Parathyroid adenoma (tissue), 2 donors: ENCODE results near the gene ITIH3.

Experiments
- H2AFZ ChIP-seq: fragments of 300-600 bp; sonication (generic); one replicate; pipeline ENCODE4 v1.7.0; 2017; ENCODE audit warnings: antibody characterized with exemption, mild to moderate bottlenecking
- H3K27ac ChIP-seq: fragments of 300-600 bp; sonication (generic); one replicate; pipeline ENCODE4 v1.7.0; 2017
- H3K27me3 ChIP-seq: fragments of 300-600 bp; sonication (generic); one replicate; pipeline ENCODE4 v1.7.0; 2017; ENCODE audit warnings: low read length; ENCODE audit not compliant: control insufficient read depth, insufficient read depth
- H3K36me3 ChIP-seq: fragments of 300-600 bp; sonication (generic); one replicate; pipeline ENCODE4 v1.7.0; 2017; ENCODE audit warnings: low read length; ENCODE audit not compliant: control insufficient read depth, insufficient read depth
- H3K4me1 ChIP-seq: fragments of 300-600 bp; sonication (generic); one replicate; pipeline ENCODE4 v1.7.0; 2017; ENCODE audit warnings: control low read depth
- H3K4me2 ChIP-seq: fragments of 300-600 bp; sonication (generic); one replicate; pipeline ENCODE4 v1.7.0; 2017; ENCODE audit warnings: low read length
- H3K4me3 ChIP-seq: fragments of 300-600 bp; sonication (generic); one replicate; pipeline ENCODE4 v1.7.0; 2017; ENCODE audit warnings: low read depth, low read length
- H3K79me2 ChIP-seq: fragments of 300-600 bp; sonication (generic); one replicate; pipeline ENCODE4 v1.7.0; 2017; ENCODE audit warnings: control low read depth
- H3K9ac ChIP-seq: fragments of 300-600 bp; sonication (generic); one replicate; pipeline ENCODE4 v1.7.0; 2017; ENCODE audit warnings: mild to moderate bottlenecking
- H3K9me3 ChIP-seq: fragments of 300-600 bp; sonication (generic); one replicate; pipeline ENCODE4 v1.7.0; 2017; ENCODE audit warnings: low read length; ENCODE audit not compliant: control insufficient read depth
- TF ChIP-seq, protein P1 (sequence below): fragments of 300-600 bp; sonication (generic); IDR thresholded peaks from one replicate; pipeline ENCODE4 v1.7.0; 2017; ENCODE audit warnings: antibody characterized with exemption, mild to moderate bottlenecking
- donor health status: primary hyperparathyroidism.

Gene ITIH3

DNA sequence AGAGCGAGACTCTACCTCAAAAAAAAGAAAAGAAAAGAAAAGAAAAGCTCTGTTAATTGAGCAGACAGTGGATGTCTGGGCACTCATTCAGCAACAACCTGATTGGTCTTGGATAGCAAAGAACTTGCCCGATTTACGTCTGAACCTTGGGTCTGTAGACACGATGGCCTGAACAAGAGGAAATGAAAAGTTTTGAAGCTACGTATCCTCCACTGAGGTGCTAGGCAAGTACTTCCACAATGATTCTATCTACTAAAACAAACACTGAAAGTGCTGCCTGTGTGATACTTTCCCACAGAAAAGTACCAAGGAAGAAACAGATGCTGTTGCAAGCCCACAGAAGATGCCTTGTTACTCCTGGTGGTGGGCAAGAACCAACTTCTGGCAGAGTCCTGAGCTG is 62.1 kb downstream of the ITIH3 start:
- TF ChIP-seq, protein P1, sequence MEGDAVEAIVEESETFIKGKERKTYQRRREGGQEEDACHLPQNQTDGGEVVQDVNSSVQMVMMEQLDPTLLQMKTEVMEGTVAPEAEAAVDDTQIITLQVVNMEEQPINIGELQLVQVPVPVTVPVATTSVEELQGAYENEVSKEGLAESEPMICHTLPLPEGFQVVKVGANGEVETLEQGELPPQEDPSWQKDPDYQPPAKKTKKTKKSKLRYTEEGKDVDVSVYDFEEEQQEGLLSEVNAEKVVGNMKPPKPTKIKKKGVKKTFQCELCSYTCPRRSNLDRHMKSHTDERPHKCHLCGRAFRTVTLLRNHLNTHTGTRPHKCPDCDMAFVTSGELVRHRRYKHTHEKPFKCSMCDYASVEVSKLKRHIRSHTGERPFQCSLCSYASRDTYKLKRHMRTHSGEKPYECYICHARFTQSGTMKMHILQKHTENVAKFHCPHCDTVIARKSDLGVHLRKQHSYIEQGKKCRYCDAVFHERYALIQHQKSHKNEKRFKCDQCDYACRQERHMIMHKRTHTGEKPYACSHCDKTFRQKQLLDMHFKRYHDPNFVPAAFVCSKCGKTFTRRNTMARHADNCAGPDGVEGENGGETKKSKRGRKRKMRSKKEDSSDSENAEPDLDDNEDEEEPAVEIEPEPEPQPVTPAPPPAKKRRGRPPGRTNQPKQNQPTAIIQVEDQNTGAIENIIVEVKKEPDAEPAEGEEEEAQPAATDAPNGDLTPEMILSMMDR = no peak
- no peaks in the 10 kb centered on the region for H3K36me3 ChIP-seq
- no peak overlapping the region for H2AFZ ChIP-seq

DNA sequence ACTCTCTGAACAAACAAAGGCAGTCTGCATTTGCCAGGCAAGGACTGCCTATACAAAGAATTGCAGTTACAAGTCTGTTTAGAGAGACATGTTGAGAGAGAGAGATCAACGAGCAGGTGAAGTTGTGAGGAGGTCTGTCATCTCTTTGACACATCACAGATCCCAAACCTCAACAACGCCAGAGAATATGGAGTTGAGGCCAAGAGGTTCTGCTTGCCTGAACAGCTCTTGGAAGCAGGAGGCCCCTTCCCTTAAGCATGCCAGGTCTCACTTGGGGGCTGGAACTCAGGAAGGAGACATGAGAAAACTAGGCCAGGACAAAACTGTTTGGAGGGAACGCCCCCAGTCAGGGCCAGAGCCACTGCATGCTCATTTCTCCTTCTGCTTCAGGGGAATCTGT is 62.5 kb downstream of the ITIH3 start:
- H3K79me2 ChIP-seq = no peaks in the 10 kb centered on the region
- H3K27ac ChIP-seq = no peak overlapping the region

More for the DNA sequence above, 62.1 kb downstream of the ITIH3 start:
- no peak overlapping the region for H3K9ac ChIP-seq
- no peaks in the 10 kb centered on the region for H3K27me3 ChIP-seq
- H3K27ac ChIP-seq = no peak overlapping the region
- H3K79me2 ChIP-seq = no peaks in the 10 kb centered on the region
- no peak overlapping the region for H3K4me2 ChIP-seq
- no peaks in the 10 kb centered on the region for H3K9me3 ChIP-seq
- no peaks in the 10 kb centered on the region for H3K4me1 ChIP-seq
- H3K4me3 ChIP-seq = no peak overlapping the region

DNA sequence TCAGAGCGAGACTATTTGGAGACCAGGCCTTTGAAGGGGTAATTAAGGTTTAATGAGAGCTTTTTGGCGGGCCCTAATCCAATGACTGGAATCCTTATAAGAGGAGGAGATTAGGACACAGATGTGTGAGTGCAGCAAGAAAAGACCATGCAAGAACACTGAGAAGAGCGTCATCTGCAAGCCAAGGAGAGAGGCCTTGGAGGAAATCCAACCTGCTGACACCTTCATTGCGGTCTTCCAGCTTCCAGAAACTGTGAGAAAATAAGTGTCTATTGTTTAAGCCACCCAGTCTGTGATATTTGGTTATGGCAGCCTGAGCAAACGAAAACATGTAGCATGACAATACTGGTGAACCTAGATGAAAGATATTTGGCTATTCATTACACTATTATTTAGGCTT is 63.3 kb downstream of the ITIH3 start:
- TF ChIP-seq, protein P1 = no peak
- H3K27me3 ChIP-seq = no peaks in the 10 kb centered on the region

More for the DNA sequence above, 62.5 kb downstream of the ITIH3 start:
- no peaks in the 10 kb centered on the region for H3K36me3 ChIP-seq
- H3K4me2 ChIP-seq = no peak overlapping the region
- H3K4me1 ChIP-seq = no peaks in the 10 kb centered on the region
- no peaks in the 10 kb centered on the region for H3K27me3 ChIP-seq
- TF ChIP-seq, protein P1 = no peak
- no peak overlapping the region for H3K9ac ChIP-seq
- no peaks in the 10 kb centered on the region for H3K9me3 ChIP-seq
- H3K4me3 ChIP-seq = no peak overlapping the region
- no peak overlapping the region for H2AFZ ChIP-seq

More for the DNA sequence above, 63.3 kb downstream of the ITIH3 start:
- no peaks in the 10 kb centered on the region for H3K9me3 ChIP-seq
- no peaks in the 10 kb centered on the region for H3K79me2 ChIP-seq
- no peak overlapping the region for H3K27ac ChIP-seq
- H2AFZ ChIP-seq = no peak overlapping the region
- H3K36me3 ChIP-seq = no peaks in the 10 kb centered on the region
- H3K4me3 ChIP-seq = no peak overlapping the region
- H3K4me2 ChIP-seq = no peak overlapping the region
- H3K4me1 ChIP-seq = no peaks in the 10 kb centered on the region
- H3K9ac ChIP-seq = no peak overlapping the region
